ENCODE results near the gene DET1.
"Not testable (repeated sequence)": the region's sequence is repeated elsewhere in the genome, so short reads cannot be mapped to it uniquely, and the experiment has no call there.

The DET1 gene

GRCh38 chr15:88539441-88539840 lies 7.0 kb downstream of the DET1 start:
- DNase-seq, result no peak

GRCh38 chr15:88538972-88539371 lies 7.5 kb downstream of the DET1 start:
- no peak for DNase-seq

GRCh38 chr15:88537591-88538317 lies 8.7 kb downstream of the DET1 start:
- DNase-seq, result no peak

GRCh38 chr15:88535607-88536313 lies 10.7 kb downstream of the DET1 start:
- DNase-seq, result no peak

- no peak for DNase-seq
Measured at GRCh38 chr15:88535100-88535499, 11.4 kb downstream of the DET1 start.

- DNase-seq, result no peak
Measured at GRCh38 chr15:88533376-88533775, 13.1 kb downstream of the DET1 start.

- DNase-seq, result no peak
Measured at GRCh38 chr15:88529021-88529630, 17.4 kb downstream of the DET1 start.

GRCh38 chr15:88526247-88526879 lies 20.1 kb downstream of the DET1 start:
- DNase-seq, result no peak

GRCh38 chr15:88525418-88525817 lies 21.1 kb downstream of the DET1 start:
- no peak for DNase-seq

GRCh38 chr15:88524094-88524493 lies 22.4 kb downstream of the DET1 start:
- not testable (repeated sequence) for DNase-seq

GRCh38 chr15:88518903-88519302 lies 27.6 kb downstream of the DET1 start:
- DNase-seq, result no peak

GRCh38 chr15:88513195-88513594 lies 33.3 kb downstream of the DET1 start:
- no peak for DNase-seq

- DNase-seq, result no peak
Measured at GRCh38 chr15:88512601-88513000, 33.9 kb downstream of the DET1 start.

- peak; percentile 66 for DNase-seq
Measured at GRCh38 chr15:88512078-88512477, 34.4 kb downstream of the DET1 start.

GRCh38 chr15:88511161-88511560 lies 35.3 kb downstream of the DET1 start:
- DNase-seq, result no peak

GRCh38 chr15:88509964-88510363 lies 36.5 kb downstream of the DET1 start:
- no peak for DNase-seq

- no peak for DNase-seq
Measured at GRCh38 chr15:88509321-88509720, 37.2 kb downstream of the DET1 start.

- no peak for DNase-seq
Measured at GRCh38 chr15:88506628-88507027, 39.9 kb downstream of the DET1 start.

GRCh38 chr15:88505721-88506120 lies 40.8 kb downstream of the DET1 start:
- DNase-seq, result no peak

- no peak for DNase-seq
Measured at GRCh38 chr15:88504445-88504844, 42.0 kb downstream of the DET1 start.

GRCh38 chr15:88498996-88499395 lies 47.5 kb downstream of the DET1 start:
- DNase-seq, result no peak

- DNase-seq, result no peak
Measured at GRCh38 chr15:88497109-88497765, 49.2 kb downstream of the DET1 start.

GRCh38 chr15:88493844-88494243 lies 52.6 kb downstream of the DET1 start:
- no peak for DNase-seq

Data from NCI-H1694 treated with DMSO at 0.1 percent for 48 hours (cell line).